GM19324 (cell line): Measurements from ENCODE around the gene RAB10.
"Not testable (repeated sequence)": the region's sequence is repeated elsewhere in the genome, so short reads cannot be mapped to it uniquely, and the experiment has no call there.

ENCODE experiments used
- ATAC-seq: cut with Tn5 transposase; IDR thresholded peaks from one replicate; pipeline ENCODE4 v1.9.1; 2021; ENCODE audit warnings: mild to moderate bottlenecking, moderate library complexity; ENCODE audit not compliant: unreplicated experiment, low FRiP score

Gene RAB10

DNA sequence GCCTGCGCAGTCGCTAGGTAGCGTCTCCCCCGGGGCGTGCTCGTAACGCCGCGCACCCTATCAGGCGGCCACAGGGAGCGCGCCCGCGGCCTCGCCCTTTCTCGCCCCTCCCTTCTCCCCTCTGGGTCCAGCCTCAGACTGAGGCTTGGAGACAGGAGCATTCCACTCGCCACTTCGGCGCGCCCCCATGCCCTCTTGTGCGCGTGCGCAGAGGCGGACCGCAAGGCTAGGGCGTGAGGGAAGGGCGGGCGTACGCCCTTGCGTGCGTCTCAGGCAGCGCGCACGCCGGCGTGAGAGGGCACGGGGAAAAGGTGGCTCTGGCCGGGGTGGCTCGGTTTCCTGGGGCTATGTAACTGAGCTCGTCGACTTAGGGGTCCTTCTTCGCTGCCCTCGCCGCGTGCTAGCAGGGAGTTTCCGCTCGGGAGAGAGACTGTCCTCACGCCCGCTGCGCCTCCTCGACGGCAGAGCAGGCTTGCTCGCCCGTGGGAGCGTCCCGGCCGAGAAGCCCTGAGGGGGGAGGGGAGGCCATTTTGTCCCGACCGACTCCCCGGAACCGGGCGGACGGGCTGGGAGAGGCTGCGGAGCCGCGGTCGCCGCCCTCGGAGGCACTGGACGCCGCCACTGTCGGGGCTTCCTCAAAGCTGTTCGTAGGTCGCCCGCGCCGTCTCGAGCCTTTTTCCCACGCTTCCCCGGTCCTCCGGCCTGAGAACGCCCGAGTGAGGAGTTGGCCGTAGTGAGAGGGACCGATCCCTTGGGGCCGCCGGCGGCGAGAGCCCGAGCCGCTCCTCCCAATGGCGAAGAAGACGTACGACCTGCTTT lies at the start of gene RAB10:
Gene RAB10, plus strand, starts transcription at position 267 of the 819 bp plus-strand sequence. Its CDS starts 525 bp downstream, at position 792.
- peak; percentile 95 for ATAC-seq

DNA sequence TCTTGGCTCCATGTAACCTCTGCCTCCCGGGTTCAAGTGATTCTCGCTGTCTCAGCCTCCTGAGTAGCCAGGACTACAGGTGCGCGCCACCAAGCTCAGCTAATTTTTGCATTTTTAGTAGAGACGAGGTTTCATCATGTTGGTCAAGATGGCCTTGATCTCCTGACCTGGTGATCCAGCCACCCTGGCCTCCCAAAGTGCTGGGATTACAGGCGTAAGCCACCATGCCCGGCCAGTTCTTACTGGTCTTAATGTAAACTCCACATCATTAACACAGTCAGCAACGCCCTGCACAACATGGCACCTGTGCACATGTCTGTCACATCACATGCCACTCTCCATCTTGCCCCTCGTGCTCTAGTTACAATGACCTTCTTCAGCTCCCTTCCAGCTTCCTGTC lies 45.8 kb upstream of the RAB10 start:
- ATAC-seq, result no peak

- no peak for ATAC-seq
Observed at GRCh38 chr2:25989154-25989553, 44.7 kb upstream of the RAB10 start.

DNA sequence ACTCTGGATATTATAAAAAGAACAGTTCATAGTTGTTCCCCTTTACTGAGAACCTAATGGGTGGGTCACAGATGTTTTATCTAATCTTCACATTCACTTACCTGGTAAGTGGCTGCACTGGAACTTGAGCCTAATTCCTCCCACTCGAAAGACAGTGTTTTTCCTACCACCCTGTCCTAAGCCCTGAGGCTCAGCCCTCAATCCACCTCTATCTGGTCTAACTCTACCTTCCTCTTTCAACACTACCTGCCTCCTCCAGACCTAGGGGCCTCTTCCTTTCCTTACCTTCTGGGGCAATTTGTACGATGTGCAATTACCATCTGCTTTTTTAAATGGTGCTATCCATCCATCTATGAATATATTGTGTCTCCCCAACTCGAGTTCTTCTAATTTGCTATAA lies 41.9 kb upstream of the RAB10 start:
- ATAC-seq, result no peak

DNA sequence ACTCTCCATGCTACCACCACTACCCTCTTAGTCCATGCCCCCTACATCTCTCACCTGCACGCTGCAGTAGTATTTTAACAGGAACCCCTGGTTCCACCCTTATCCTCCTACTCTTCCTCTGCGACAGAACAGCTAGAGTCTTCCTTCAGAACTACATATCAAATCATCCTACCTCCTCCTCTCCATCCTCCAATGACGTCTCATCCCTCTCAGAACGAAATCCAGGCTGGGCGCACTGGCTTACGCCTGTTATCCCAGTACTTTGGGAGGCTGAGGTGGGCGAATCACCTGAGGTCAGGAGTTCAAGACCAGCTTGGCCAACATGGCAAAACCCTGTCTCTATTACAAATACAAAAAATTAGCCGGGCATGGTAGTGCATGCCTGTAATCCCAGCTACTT lies 41.3 kb upstream of the RAB10 start:
- ATAC-seq, result no peak

DNA sequence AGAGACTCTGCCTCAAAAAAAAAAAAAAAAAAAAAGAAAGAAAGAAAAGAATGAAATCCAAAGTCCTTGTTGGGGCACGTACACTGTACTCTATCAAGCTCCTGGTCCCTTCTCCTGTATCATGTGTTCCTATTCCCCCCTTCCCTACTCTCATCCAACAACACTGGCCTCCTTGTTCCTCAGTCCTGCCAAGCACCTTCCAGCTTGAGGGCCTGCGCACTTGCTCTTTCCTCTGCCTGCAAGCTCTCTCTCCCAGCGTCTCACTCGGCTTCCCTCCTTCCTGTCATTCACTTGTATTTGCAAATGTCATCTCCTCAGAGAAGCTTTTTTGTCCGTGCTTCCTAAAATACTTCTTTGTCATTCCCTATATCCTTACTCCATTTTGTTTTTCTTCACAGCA lies 40.8 kb upstream of the RAB10 start:
- no peak for ATAC-seq

- no peak for ATAC-seq
Observed at GRCh38 chr2:25994509-25994908, 39.4 kb upstream of the RAB10 start.

GRCh38 chr2:25996844-25997243 lies 37.0 kb upstream of the RAB10 start:
- no peak for ATAC-seq

GRCh38 chr2:25998816-25999383 lies 35.0 kb upstream of the RAB10 start:
- not testable (repeated sequence) for ATAC-seq

- not testable (repeated sequence) for ATAC-seq
Observed at GRCh38 chr2:25999406-25999805, 34.5 kb upstream of the RAB10 start.

GRCh38 chr2:26000561-26001082 lies 33.3 kb upstream of the RAB10 start:
- ATAC-seq, result no peak

DNA sequence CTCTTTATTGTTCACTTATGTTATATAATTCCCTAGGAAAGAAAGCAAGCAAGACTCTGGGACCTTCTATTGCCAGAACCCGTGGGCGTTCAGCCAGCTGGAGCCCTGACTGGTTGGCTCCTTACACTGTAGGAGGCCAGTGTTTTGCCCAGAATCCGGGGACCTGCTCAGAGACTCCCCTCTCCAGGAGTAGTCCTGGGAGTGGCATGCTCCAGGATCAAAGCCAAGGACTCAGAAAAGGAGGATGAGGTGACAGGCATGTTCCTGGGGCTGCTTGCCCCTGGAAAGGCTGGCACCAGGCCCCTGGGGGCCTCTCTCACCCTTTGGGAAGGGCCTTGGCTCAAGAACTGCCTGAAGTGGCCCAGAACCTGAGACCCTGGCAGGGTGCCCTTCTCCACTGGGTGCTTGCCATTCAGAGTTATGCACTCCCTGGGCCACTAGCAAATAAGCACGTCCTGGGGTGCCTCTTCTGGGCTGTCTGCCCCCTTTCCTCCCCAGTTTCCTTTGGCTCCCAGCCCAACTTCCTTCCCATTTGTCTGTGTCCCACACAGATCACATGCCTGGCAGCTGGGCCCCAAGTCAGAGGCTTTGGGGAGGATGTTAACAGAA lies 32.0 kb upstream of the RAB10 start:
- no peak for ATAC-seq

- ATAC-seq, result no peak
Observed at GRCh38 chr2:26002632-26003310, 31.1 kb upstream of the RAB10 start.

GRCh38 chr2:26008095-26008494 lies 25.8 kb upstream of the RAB10 start:
- no peak for ATAC-seq

- ATAC-seq, result no peak
Observed at GRCh38 chr2:26008851-26009566, 24.9 kb upstream of the RAB10 start.

GRCh38 chr2:26009567-26009963 lies 24.3 kb upstream of the RAB10 start:
- ATAC-seq, result no peak

DNA sequence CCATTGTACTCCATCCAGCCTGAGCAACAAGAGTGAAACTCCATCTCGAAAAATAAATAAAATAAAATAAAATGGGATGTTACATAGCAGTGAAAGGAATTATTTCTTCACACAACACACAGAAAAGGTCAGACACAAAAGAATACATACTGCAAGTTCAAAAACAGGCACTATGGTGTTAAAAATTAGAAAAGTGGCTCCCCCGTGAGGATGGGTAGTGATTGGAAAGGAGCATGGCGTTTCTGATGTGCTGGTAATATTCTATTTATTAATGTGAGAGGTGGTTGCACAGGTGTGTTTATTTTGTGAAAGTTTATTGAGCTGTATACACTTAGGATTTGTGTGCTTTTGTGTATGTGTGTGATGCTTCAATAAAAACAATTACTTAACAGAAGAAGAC lies 22.9 kb upstream of the RAB10 start:
- ATAC-seq, result no peak

DNA sequence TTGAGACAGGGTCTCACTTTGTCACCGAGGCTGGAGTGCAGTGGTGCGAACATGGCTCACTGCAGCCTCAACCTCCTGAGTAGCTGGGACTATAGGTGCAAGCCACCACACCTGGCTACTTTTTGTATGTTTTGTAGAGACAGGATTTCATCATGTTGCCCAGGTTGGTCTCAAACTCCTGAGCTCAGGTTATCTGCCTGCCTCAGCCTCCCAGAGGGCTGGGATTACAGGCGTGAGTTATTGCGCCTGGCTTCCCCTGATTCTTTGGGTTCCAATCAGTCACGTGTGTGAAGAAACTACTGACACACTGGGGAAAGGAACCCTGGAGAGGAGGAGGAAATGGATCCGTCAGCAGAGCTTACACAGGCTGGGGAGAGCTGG lies 22.3 kb upstream of the RAB10 start:
- no peak for ATAC-seq

GRCh38 chr2:26011990-26012856 lies 21.7 kb upstream of the RAB10 start:
- ATAC-seq, result no peak
